SK-N-MC (cell line): ENCODE measurements around the gene NUDT9.
"Not testable (repeated sequence)": the region's sequence is repeated elsewhere in the genome, so short reads cannot be mapped to it uniquely, and the experiment has no call there.

ENCODE experiments used
- DNase-seq: peaks from one replicate; pipeline ENCODE4 v3.0.0-alpha.2; 2011; ENCODE audit warnings: low read depth, low spot score
- H3K27ac ChIP-seq: fragments of 200-600 bp; sonication (generic); 2 replicates; pipeline ENCODE4 v1.5.1; 2016; ENCODE audit warnings: mixed run types
- H3K36me3 ChIP-seq: fragments of 200-600 bp; sonication (generic); 2 replicates; pipeline ENCODE4 v1.6.1; 2017; ENCODE audit warnings: antibody characterized with exemption, low read length, mixed read lengths; ENCODE audit not compliant: insufficient read depth
- H3K4me3 ChIP-seq: fragments of 200-600 bp; sonication (generic); 2 replicates; pipeline ENCODE4 v1.5.1; 2016
- H3K9ac ChIP-seq: fragments of 200-600 bp; sonication (generic); 2 replicates; pipeline ENCODE4 v1.8.0; 2017; ENCODE audit warnings: mixed run types, mixed read lengths; ENCODE audit not compliant: insufficient read length
- H3K9me3 ChIP-seq: fragments of 200-600 bp; sonication (generic); 2 replicates; pipeline ENCODE4 v1.6.1; 2017; ENCODE audit warnings: low read depth, mild to moderate bottlenecking, antibody characterized with exemption, low read length, moderate library complexity, mixed read lengths
- EZH2 ChIP-seq: fragments of 200-600 bp; sonication (generic); IDR thresholded peaks from one replicate; pipeline ENCODE4 v1.6.1; 2017; ENCODE audit warnings: antibody characterized with exemption
- FOXP2 ChIP-seq: optimal IDR thresholded peaks from 2 replicates; pipeline ENCODE3; 2011; ENCODE audit warnings: mild to moderate bottlenecking, moderate library complexity; ENCODE audit not compliant: insufficient read depth; ENCODE audit errors: extremely low read length, control extremely low read depth
- POLR2AphosphoS5 ChIP-seq: IDR thresholded peaks from 2 replicates; pipeline ENCODE4 v1.6.1; 2012; ENCODE audit warnings: mild to moderate bottlenecking, low read depth, low read length, borderline replicate concordance

NUDT9 gene

DNA sequence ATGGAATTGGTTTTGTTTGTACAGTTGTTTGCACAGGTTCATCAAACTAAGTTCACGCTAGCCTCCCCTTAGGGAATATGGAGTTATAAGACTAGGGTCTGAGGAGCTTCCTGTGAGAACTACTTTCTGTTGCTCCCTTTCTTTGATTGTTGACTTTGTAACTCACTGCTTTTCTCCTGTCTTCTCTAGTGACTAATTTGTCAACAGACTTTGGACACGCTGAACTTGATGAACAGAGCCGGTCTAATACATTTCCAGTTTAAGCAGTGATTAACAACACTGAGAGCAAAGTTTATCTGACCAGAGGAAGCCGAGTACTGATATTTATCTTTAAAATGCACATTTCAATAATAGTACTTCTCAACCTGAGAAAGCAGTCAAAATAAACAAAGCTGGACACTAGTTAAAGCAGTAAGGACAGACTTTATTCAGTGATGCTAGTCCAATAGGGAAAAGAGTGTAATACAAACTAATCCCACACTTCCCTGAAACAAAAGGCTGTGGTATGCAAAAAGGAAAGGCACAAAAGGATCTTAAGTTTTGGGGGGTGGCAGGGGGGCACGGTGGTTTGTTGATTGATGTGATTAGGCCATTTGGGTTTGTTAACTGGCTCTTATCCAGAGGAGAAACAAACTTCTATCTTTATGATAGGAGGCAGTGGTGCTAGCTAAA lies 2.7 kb upstream of the NUDT9 start:
- no peak overlapping the region for H3K9ac ChIP-seq
- no peak overlapping the region for H3K27ac ChIP-seq
- H3K4me3 ChIP-seq, result no peak overlapping the region
- DNase-seq, result no peak
- H3K9me3 ChIP-seq, result no peaks in the 10 kb centered on the region
- no peaks in the 10 kb centered on the region for H3K36me3 ChIP-seq
- TF ChIP-seq FOXP2, result no peak
- no peak for TF ChIP-seq EZH2
- no peak for TF ChIP-seq POLR2AphosphoS5

DNA sequence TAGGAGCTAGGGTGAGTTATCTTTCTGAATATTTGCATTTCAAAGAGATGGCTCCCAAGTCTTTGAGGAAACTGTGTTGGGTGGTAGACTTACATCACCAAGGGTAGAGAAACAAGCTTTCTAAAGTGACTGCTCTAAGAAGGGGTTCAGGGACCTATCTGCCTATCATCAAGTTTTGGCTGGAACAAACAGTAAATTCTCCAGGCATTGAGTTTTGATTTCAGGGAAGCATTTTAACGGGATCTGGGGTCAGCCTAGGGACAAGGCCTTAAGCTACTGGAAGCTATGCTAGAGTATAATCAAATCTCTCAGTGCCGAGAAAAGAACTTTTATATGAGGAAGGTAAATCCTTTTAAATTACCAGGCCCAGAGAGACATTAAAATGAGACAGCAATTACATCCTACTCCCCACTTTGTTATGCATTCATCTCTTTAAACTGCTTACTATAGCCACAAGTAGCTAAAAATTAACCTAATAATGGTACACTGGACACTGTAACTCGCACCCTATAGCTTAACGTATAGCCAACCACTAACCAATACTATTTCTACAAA lies 2.0 kb upstream of the NUDT9 start:
- Histone ChIP-seq H3K27ac (no peak overlapping the region), H3K36me3 (no peaks in the 10 kb centered on the region), H3K4me3 (no peak overlapping the region), H3K9ac (no peak overlapping the region), H3K9me3 (no peaks in the 10 kb centered on the region)
- TF ChIP-seq EZH2, result no peak
- TF ChIP-seq FOXP2, result no peak
- no peak for TF ChIP-seq POLR2AphosphoS5
- DNase-seq, result no peak

DNA sequence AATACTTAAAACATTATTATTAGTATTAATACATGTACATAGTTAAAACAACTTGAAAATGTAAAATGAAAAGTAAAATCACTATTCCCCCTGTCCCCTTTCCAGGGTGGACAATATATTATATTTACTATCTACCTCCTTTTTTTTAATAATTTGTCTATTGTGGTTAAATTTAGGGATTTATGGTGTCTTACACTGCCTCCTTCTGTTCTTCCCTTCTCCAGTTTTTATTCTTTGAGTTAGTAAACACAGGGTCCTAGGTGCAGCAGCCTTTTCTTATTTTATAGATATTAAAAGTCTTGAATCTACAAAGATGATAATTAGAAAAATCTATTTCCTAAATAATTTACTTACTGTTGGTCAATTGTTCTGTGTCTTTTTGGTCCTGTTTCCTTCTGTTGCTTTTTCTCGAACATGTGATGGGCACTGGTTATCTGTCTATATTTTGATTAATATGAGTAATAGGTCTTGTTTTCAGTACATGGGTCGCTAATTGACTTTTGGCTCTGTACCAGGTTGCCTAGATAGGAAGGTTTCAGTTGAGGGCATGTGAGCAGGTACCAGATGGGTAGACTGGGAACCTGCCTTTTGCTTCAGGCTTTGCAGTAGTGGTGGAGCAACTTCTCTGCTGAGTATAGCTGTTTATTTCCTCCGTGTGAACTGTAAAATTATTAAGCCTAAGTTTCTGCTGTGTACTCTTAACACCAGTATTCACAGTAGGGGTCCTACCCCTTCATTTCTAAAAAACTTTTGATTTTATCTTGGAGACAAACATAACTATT lies 1.1 kb downstream of the NUDT9 start:
- Histone ChIP-seq H3K9me3 (no peaks in the 10 kb centered on the region), H3K9ac (peak overlapping the region; percentile 86), H3K27ac (peak overlapping the region; percentile 88; the same call in 1 of the 2 replicates), H3K36me3 (no peaks in the 10 kb centered on the region; the same call in 1 of the 2 replicates), H3K4me3 (peak overlapping the region; percentile 89)
- DNase-seq, result no peak
- TF ChIP-seq POLR2AphosphoS5, result no peak
- no peak for TF ChIP-seq EZH2
- TF ChIP-seq FOXP2, result no peak

DNA sequence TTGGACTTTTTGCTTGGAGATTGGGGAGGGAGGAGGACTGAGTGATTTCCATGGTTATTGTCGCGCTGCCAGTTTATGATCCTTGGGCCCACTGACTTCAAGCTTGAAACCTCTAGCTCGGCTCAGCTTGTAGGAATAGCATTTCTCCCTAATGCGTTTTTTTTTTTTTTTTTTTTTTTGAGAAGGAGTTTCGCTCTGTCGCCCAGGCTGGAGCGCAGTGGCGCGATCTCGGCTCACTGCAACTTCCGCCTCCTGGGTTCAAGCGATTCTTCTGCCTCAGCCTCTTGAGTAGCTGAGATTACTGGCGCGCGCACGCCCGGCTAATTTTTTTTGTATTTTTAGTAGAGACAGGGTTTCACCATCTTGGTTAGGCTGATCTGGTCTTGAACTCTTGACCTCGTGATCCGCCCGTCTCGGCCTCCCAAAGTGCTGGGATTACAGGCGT lies 1.7 kb downstream of the NUDT9 start:
- Histone ChIP-seq H3K4me3 (peak overlapping the region; percentile 89), H3K9ac (peak overlapping the region; percentile 86)
- not testable (repeated sequence) for DNase-seq, H3K27ac ChIP-seq, H3K36me3 ChIP-seq, H3K9me3 ChIP-seq

DNA sequence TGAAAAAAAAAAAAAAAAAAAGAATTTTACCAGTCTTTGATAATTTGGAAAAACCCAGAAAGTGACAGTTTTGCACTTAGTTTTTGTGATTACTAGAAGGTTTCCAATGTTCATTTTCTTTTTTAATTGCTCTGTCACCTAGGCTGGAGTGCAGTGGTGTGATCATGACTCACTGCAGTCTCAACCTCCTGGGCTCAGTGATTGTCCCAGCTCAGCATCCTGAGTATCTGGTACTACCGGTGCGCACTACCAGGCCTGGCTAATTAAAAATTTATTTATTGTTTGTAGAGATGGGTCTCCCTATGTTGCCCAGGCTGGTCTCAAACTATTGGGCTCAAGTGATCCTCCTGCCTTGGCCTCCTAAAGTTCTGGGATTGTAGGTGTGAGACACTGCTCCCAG lies 3.3 kb downstream of the NUDT9 start:
- no peaks in the 10 kb centered on the region; the same call in 1 of the 2 replicates for H3K36me3 ChIP-seq
- no peaks in the 10 kb centered on the region for H3K9me3 ChIP-seq
- H3K9ac ChIP-seq, result no peak overlapping the region
- TF ChIP-seq POLR2AphosphoS5 (no peak), FOXP2 (no peak), EZH2 (no peak)
- no peak for DNase-seq
- no peak overlapping the region for H3K27ac ChIP-seq
- H3K4me3 ChIP-seq, result no peak overlapping the region

DNA sequence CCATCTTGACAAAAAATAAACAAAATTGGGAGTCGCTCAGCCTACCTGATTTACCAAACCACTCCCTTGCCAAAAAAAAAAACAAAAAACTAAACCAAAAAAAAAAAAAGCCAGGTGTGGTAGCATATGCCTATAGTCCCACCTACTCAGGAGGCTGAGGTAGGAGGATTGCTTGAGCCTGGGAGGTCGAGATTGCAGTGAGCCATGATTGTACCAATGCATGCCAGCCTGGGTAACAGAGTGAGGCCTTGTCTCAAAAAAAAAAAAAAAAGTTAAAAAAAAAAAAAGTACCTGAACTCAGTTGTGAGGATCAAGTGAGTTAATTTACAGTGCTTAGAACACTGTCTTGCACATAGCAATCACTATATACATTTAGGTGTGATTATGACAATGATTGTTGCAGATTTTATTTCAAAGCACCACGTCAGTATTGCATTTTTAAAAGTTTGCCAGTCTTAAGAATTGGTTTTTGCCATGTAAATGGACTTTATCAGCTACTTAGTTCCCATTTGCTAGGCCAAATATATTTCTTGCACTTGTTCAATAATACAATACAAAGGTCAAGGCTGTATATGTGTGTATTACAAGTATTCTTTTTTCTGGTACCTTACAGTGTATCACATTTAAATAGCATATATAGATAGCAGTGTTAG lies 4.6 kb downstream of the NUDT9 start:
- TF ChIP-seq EZH2, result no peak
- TF ChIP-seq FOXP2, result no peak
- TF ChIP-seq POLR2AphosphoS5, result no peak
- no peak overlapping the region for H3K9ac ChIP-seq
- DNase-seq, result no peak

DNA sequence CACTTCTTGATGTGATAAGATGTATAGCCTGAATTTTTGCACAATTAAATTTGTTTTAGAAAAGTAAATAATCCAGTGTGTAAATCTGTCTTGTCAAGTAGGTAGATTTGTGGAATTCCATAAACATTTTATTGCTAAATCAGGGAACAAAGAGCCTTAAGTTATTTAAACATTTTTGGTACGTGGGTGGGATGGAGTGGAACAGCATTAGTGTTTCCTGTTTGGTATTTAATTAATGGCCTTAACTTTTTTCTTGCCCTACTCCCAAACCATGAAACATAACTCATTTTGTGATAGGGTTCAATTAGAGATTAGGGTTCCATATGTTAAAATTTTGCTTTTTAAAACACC lies 5.1 kb downstream of the NUDT9 start:
- TF ChIP-seq POLR2AphosphoS5, result peak; percentile 31; the same call in 1 of the 2 replicates
- no peak for TF ChIP-seq EZH2
- Histone ChIP-seq H3K9me3 (no peaks in the 10 kb centered on the region), H3K27ac (no peak overlapping the region), H3K9ac (no peak overlapping the region), H3K36me3 (no peaks in the 10 kb centered on the region; the same call in 1 of the 2 replicates), H3K4me3 (no peak overlapping the region)
- no peak for DNase-seq

More for the DNA sequence above, 4.6 kb downstream of the NUDT9 start:
- no peak overlapping the region for H3K27ac ChIP-seq
- H3K9me3 ChIP-seq, result no peaks in the 10 kb centered on the region
- H3K36me3 ChIP-seq, result no peaks in the 10 kb centered on the region; the same call in 1 of the 2 replicates
- H3K4me3 ChIP-seq, result no peak overlapping the region

DNA sequence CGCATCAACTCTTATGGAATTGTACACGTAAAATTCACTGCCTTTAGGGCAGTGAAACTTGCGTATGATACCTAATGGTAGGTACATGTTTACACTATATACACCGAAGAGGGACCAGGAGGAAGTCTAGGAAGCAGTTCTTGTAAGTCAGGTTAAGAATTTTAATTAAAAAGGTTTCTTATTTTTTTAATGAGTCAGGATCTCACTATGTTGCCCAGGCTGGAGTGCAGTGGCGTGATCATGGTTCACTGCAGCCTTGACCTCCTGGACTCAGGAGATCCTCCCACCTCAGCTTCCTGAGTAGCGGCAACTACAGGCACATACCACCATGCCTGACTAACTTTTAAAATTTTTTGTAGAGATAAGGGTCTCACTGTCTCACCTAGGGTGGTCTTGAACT lies 6.6 kb downstream of the NUDT9 start:
- DNase-seq, result no peak
- H3K36me3 ChIP-seq, result no peaks in the 10 kb centered on the region; the same call in 1 of the 2 replicates
- no peak overlapping the region for H3K9ac ChIP-seq
- H3K9me3 ChIP-seq, result no peaks in the 10 kb centered on the region
- TF ChIP-seq EZH2 (no peak), FOXP2 (no peak), POLR2AphosphoS5 (no peak)
- no peak overlapping the region for H3K27ac ChIP-seq
- H3K4me3 ChIP-seq, result no peak overlapping the region
